ENCODE results near the gene TMEM151B.
A peak's percentile ranks its signal among the peaks of the same experiment; 100 is the strongest.

DNA sequence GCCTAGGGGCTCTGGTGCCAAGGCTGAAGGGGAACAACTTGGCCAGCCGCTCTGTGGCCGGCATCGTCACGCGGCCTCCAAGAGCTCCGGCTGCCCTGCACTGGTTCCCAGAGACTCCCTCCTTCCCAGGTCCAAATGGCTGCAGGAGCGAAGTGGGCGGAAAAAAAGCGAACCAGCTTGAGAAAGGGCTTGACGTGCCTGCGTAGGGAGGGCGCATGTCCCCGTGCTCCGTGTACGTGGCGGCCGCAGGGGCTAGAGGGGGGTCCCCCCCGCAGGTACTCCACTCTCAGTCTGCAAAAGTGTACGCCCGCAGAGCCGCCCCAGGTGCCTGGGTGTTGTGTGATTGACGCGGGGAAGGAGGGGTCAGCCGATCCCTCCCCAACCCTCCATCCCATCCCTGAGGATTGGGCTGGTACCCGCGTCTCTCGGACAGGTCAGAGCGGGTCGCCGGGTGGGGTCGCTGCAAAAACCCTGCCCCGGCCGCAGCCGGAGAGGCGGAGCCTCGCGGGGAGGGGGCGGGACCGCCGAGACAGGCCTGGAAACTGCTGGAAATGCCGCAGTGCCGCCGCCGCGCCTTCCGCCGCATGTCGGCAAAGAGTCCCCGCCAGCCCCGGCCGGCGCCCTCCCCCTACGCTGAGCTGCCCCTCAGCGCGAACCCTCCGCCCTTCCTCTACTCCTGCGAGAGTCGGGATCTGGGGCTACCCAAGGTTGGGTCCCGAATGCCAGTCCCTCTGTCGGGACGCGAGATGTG, 24.2 kb upstream of the TMEM151B start:
- TF ChIP-seq EZH2 (optimal IDR thresholded peaks at IDR 0.05; ENCODE audit: low read depth, low read length) (no peak), CTCF (IDR thresholded peaks at IDR 0.05; ENCODE audit: low read length) (peak; percentile 23), EZH2phosphoT487 (IDR thresholded peaks at IDR 0.05; ENCODE audit: low read length) (no peak)

All from MM.1S (cell line).